Activated CD8-positive, alpha-beta T cell treated with anti-CD3 and anti-CD28 coated beads for 36 hours (primary cell): ENCODE results near the gene LILRA5. TPM values are rescaled to one million over a fixed set of nuclear protein-coding genes. Genes with fewer than 3 reads are reported as not detected.
A peak's percentile ranks its signal among the peaks of the same experiment; 100 is the strongest.
"Not testable (repeated sequence)": the region's sequence is repeated elsewhere in the genome, so short reads cannot be mapped to it uniquely, and the experiment has no call there.

Experiments
- ATAC-seq: fragments of 200-7000 bp; cut with Tn5 transposase; one replicate; pipeline ENCODE4 v1.10.0; 2021; ENCODE audit warnings: mild to moderate bottlenecking, moderate library complexity
- CTCF ChIA-PET: fragments of 350-600 bp; sonication (Branson Sonifier 250); formaldehyde crosslinking; loops from one replicate; lab custom pipeline; 2021; ENCODE audit warnings: antibody characterized with exemption; lab: Charles Lee
- POLR2A ChIA-PET: fragments of 350-600 bp; sonication (Branson Sonifier 250); formaldehyde crosslinking; loops from one replicate; lab custom pipeline; 2021; ENCODE audit warnings: antibody characterized with exemption; lab: Charles Lee
- DNase-seq: peaks from one replicate; pipeline ENCODE4 v3.0.0-alpha.2; 2020
- H3K27ac Mint-ChIP-seq: one replicate; pipeline ENCODE4 v1.8.0; 2021; ENCODE audit warnings: mild to moderate bottlenecking, mixed read lengths
- H3K27me3 Mint-ChIP-seq: one replicate; pipeline ENCODE4 v1.8.0; 2021; ENCODE audit warnings: mixed read lengths
- H3K36me3 Mint-ChIP-seq: one replicate; pipeline ENCODE4 v1.8.0; 2021; ENCODE audit warnings: low read depth, mixed read lengths
- H3K4me1 Mint-ChIP-seq: one replicate; pipeline ENCODE4 v1.8.0; 2021; ENCODE audit warnings: low read depth, mixed read lengths
- H3K4me3 Mint-ChIP-seq: one replicate; pipeline ENCODE4 v1.8.0; 2021; ENCODE audit warnings: mild to moderate bottlenecking, moderate library complexity, mixed read lengths
- H3K9me3 Mint-ChIP-seq: one replicate; pipeline ENCODE4 v1.8.0; 2021; ENCODE audit warnings: mixed read lengths
- CTCF ChIP-seq: fragments of 200-600 bp; IDR thresholded peaks from one replicate; pipeline ENCODE4 v1.8.0; 2022; ENCODE audit warnings: antibody characterized with exemption, mild to moderate bottlenecking
- intact Hi-C: fragments of 100-400 bp; cut with micrococcal nuclease; formaldehyde crosslinking; loops from one replicate; pipeline ENCODE4 v1.10.0; 2022
- total RNA-seq, 2 experiments: library from RNA; stranded (reverse); gene quantifications; one replicate each; pipeline ENCODE4 v1.2.3, GENCODE V29; 2021

Gene LILRA5
- not detected for total RNA-seq

DNA sequence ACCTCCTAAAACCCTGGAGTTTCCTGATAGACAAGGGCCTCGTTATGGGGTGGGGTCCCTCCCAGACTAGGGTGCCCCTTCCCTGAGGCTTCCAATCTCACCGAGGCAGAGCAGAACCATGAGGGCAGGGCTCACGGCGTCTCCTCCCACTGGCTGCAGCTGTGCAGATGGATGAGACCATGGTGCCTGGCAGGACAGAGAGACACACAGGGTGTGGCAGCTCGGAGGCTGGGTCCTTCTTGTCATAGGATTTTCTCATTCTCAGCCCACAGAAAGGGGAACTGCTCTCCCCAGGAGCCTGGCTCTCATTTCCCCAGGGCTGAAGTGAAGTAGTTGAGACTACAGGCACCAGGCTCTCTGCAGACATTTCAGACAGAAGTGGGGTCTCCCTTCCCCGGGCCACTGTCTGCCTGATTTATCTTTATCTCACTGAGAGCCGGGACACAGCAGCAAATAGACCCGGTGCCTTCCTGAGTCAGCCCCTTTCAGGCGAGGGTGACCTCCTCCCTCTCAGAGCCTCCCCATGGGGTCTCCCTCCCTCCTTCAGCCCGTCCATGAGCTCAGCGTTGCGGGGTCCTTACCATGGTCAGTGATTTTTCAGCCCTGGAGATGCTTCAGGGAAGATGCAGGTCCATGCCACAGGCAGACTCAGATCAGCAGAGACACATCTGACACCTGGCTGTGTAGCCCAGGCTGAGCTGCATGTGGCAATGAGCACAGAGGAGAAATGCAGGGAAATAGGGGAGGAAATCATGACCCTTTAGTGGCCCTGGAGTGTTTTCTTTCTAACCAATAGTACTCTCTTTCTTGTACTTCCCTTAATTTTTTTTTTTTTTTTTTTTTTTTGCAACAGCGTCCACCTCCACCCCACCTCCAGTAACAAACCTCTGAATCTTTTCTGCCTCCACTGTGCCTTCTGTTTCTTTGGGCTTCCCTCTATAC, at the start of gene LILRA5:
TSS of gene LILRA5 (minus strand) at position 731 of the 942 bp plus-strand sequence. CDS start at position 584, 147 bp downstream.
- H3K9me3 Mint-ChIP-seq: no peaks in the 10 kb centered on the region
- DNase-seq (no peak), ATAC-seq (no peak)
- POLR2A ChIA-PET: no interaction called here
- H3K4me3 Mint-ChIP-seq: no peak within 1 kb of the TSS
- H3K27me3 Mint-ChIP-seq: peaks cover 18% of the 10 kb centered on the region
- intact Hi-C loops: no loop called here
- TF ChIP-seq CTCF: no peak
- CTCF ChIA-PET: interaction anchor here (1.3 kb wide), 1 partner anchor 12 kb away, joined by 4 read pairs; no protein-coding TSS in a partner anchor
- H3K27ac Mint-ChIP-seq: no peak within 1 kb of the TSS
- H3K36me3 Mint-ChIP-seq: no peaks in the 10 kb centered on the region
- H3K4me1 Mint-ChIP-seq: no peaks in the 10 kb centered on the region

DNA sequence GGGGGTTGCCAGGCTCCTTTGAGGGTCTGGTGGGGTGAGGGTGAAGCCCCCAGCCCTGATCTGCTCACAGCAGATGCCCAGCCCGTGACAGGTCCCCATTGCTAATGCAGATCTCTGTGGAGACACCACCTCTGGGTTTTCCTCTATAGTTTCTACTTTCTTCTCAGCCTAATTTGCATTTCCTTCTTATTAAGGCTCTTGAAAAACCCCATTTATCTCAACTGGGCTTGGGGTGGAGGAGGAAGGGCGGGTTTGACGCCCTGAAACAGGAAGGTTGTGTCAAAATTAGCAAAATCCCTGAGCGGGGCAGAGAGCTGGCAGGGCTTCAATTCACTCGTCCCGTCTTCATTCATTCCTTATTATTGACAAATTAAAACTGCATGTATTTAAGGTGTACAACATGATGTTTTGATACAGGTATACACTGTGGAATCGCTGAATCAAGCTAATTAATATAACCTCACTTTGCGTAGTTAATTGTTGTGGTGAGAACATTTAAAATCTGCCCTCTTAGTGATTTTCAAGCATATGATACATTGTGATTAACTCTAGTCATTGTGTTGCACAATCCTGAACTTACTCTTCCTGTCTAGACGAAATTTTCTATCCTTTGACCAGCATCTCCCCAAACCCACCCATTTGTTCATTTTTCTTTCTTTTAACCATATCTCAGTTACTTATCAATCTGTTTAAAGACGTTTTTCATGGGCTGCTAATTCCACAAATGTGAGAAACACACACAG, 48.9 kb upstream of the LILRA5 start:
- H3K36me3 Mint-ChIP-seq, intact Hi-C loops, DNase-seq, H3K27me3 Mint-ChIP-seq, H3K9me3 Mint-ChIP-seq: not testable (repeated sequence)
- CTCF ChIA-PET: interaction anchor here (0.9 to 1.2 kb wide), 2 partner anchors 9 to 28 kb away, joined by 5 to 6 read pairs; no protein-coding TSS in a partner anchor
- Mint-ChIP-seq H3K4me3 (peak overlapping the region; percentile 85), H3K4me1 (peaks cover 49% of the 10 kb centered on the region), H3K27ac (peak overlapping the region; percentile 90)
- POLR2A ChIA-PET: interaction anchor here (0.8 kb wide), 1 partner anchor 27 kb away, joined by 3 read pairs; no protein-coding TSS in a partner anchor
- ATAC-seq: peak; percentile 35

- H3K9me3 Mint-ChIP-seq, POLR2A ChIA-PET, H3K27me3 Mint-ChIP-seq, intact Hi-C loops, H3K27ac Mint-ChIP-seq, H3K4me3 Mint-ChIP-seq: not testable (repeated sequence)
- Mint-ChIP-seq H3K36me3 (peaks cover 10% of the 10 kb centered on the region), H3K4me1 (peaks cover 35% of the 10 kb centered on the region)
- DNase-seq (peak; percentile 81), ATAC-seq (peak; percentile 88)
- CTCF ChIA-PET: interaction anchor here (0.6 kb wide), 1 partner anchor 33 kb away, joined by 4 read pairs; no protein-coding TSS in a partner anchor
Measured at GRCh38 chr19:54359149-54359820, 46.3 kb upstream of the LILRA5 start.

GRCh38 chr19:54357381-54357780, 44.4 kb upstream of the LILRA5 start:
- H3K9me3 Mint-ChIP-seq: no peaks in the 10 kb centered on the region
- H3K27ac Mint-ChIP-seq: no peak overlapping the region
- intact Hi-C loops: no loop called here
- H3K36me3 Mint-ChIP-seq: peaks cover 5% of the 10 kb centered on the region
- ChIA-PET CTCF (interaction anchor here (1.1 to 5.9 kb wide), 3 partner anchors 33 to 81 kb away, joined by 3 to 57 read pairs (median 5); no protein-coding TSS in a partner anchor), POLR2A (interaction anchor here (1.2 kb wide), 1 partner anchor 31 kb away, joined by 4 read pairs; no protein-coding TSS in a partner anchor)
- H3K4me3 Mint-ChIP-seq: no peak overlapping the region
- no peak for TF ChIP-seq CTCF
- DNase-seq (no peak), ATAC-seq (no peak)
- peaks cover 26% of the 10 kb centered on the region for H3K4me1 Mint-ChIP-seq
- H3K27me3 Mint-ChIP-seq: no peaks in the 10 kb centered on the region

- ChIA-PET POLR2A (interaction anchor here (1.2 kb wide), 1 partner anchor 32 kb away, joined by 4 read pairs; no protein-coding TSS in a partner anchor), CTCF (interaction anchor here (1.1 to 5.9 kb wide), 3 partner anchors 32 to 82 kb away, joined by 3 to 57 read pairs (median 5); no protein-coding TSS in a partner anchor)
- H3K27me3 Mint-ChIP-seq: no peaks in the 10 kb centered on the region
- TF ChIP-seq CTCF: no peak
- no peak overlapping the region for H3K4me3 Mint-ChIP-seq
- H3K27ac Mint-ChIP-seq: no peak overlapping the region
- peaks cover 19% of the 10 kb centered on the region for H3K4me1 Mint-ChIP-seq
- H3K9me3 Mint-ChIP-seq: no peaks in the 10 kb centered on the region
- ATAC-seq: no peak
- peaks cover 5% of the 10 kb centered on the region for H3K36me3 Mint-ChIP-seq
- intact Hi-C loops: no loop called here
- DNase-seq: no peak
Measured at GRCh38 chr19:54356444-54357056, 43.6 kb upstream of the LILRA5 start.
